H9 (cell line): ENCODE measurements around the gene BOD1L1. TPM values are rescaled to one million over a fixed set of nuclear protein-coding genes. Genes with fewer than 3 reads are reported as not detected.

Experiments
- DNase-seq: peaks from one replicate; pipeline ENCODE4 v3.0.0-alpha.2; 2017
- H2AFZ ChIP-seq: one replicate; pipeline ENCODE4 v1.6.1; 2013; ENCODE audit warnings: mild to moderate bottlenecking, low read length, control low read depth, moderate library complexity
- H2AK5ac ChIP-seq: 2 replicates; pipeline ENCODE4 v1.6.1; 2013; ENCODE audit warnings: low read length, control low read depth, mixed read lengths; ENCODE audit not compliant: insufficient read length
- H2BK120ac ChIP-seq: one replicate; pipeline ENCODE4 v1.6.1; 2013; ENCODE audit warnings: low read depth, mild to moderate bottlenecking, low read length, control low read depth, inconsistent platforms; ENCODE audit not compliant: poor library complexity, severe bottlenecking
- H2BK12ac ChIP-seq: 2 replicates; pipeline ENCODE4 v1.6.1; 2013; ENCODE audit warnings: low read length, control low read depth, mixed read lengths, low read depth; ENCODE audit not compliant: insufficient read length
- H2BK15ac ChIP-seq: 2 replicates; pipeline ENCODE4 v1.6.1; 2013; ENCODE audit warnings: low read depth, low read length, control low read depth
- H2BK20ac ChIP-seq: one replicate; pipeline ENCODE4 v1.6.1; 2013; ENCODE audit warnings: low read depth, mild to moderate bottlenecking, low read length, control low read depth, inconsistent platforms; ENCODE audit not compliant: poor library complexity, severe bottlenecking
- H2BK5ac ChIP-seq: 2 replicates; pipeline ENCODE4 v1.6.1; 2013; ENCODE audit warnings: low read length, control low read depth, mixed read lengths; ENCODE audit not compliant: insufficient read length
- H3K14ac ChIP-seq: 2 replicates; pipeline ENCODE4 v1.6.1; 2013; ENCODE audit warnings: low read length, control low read depth; ENCODE audit not compliant: insufficient read depth
- H3K18ac ChIP-seq: 2 replicates; pipeline ENCODE4 v1.6.1; 2013; ENCODE audit warnings: low read depth, mild to moderate bottlenecking, mixed read lengths, low read length, control low read depth; ENCODE audit not compliant: insufficient read length
- H3K23ac ChIP-seq: 2 replicates; pipeline ENCODE4 v1.6.1; 2013; ENCODE audit warnings: low read length, control low read depth, mixed read lengths, low read depth; ENCODE audit not compliant: insufficient read length
- H3K23me2 ChIP-seq: 2 replicates; pipeline ENCODE4 v1.6.1; 2013; ENCODE audit warnings: low read depth, mild to moderate bottlenecking, mixed read lengths, low read length, control low read depth; ENCODE audit not compliant: insufficient read length, poor library complexity, severe bottlenecking
- H3K27ac ChIP-seq: 2 replicates; pipeline ENCODE4 v1.5.1; 2013; ENCODE audit warnings: low read length, control low read depth, mixed read lengths, low read depth; ENCODE audit not compliant: insufficient read length
- H3K27me3 ChIP-seq: 2 replicates; pipeline ENCODE4 v1.6.1; 2013; ENCODE audit warnings: low read length, control low read depth, inconsistent platforms; ENCODE audit not compliant: insufficient read depth
- H3K4ac ChIP-seq: 2 replicates; pipeline ENCODE4 v1.6.1; 2013; ENCODE audit warnings: low read depth, mild to moderate bottlenecking, control low read depth, inconsistent platforms, low read length, moderate library complexity
- H3K4me1 ChIP-seq: 2 replicates; pipeline ENCODE4 v1.6.1; 2013; ENCODE audit warnings: low read length, control low read depth, inconsistent platforms; ENCODE audit not compliant: insufficient read depth
- H3K4me2 ChIP-seq: 2 replicates; pipeline ENCODE4 v1.6.1; 2013; ENCODE audit warnings: low read length, control low read depth, mixed read lengths; ENCODE audit not compliant: insufficient read length, insufficient read depth
- H3K56ac ChIP-seq: 2 replicates; pipeline ENCODE4 v1.6.1; 2013; ENCODE audit warnings: low read depth, mild to moderate bottlenecking, mixed read lengths, low read length, control low read depth; ENCODE audit not compliant: insufficient read length
- H3K79me1 ChIP-seq: 2 replicates; pipeline ENCODE4 v1.6.1; 2013; ENCODE audit warnings: low read depth, mild to moderate bottlenecking, moderate library complexity, low read length, control low read depth, inconsistent platforms; ENCODE audit not compliant: insufficient read depth, poor library complexity, severe bottlenecking
- H3K79me2 ChIP-seq: 2 replicates; pipeline ENCODE4 v1.6.1; 2013; ENCODE audit warnings: low read length, control low read depth, inconsistent platforms; ENCODE audit not compliant: insufficient read depth
- H3K9ac ChIP-seq: 2 replicates; pipeline ENCODE4 v1.6.1; 2013; ENCODE audit warnings: low read length, control low read depth, mixed read lengths; ENCODE audit not compliant: insufficient read length; ENCODE audit errors: extremely low read depth
- H3K9me3 ChIP-seq: one replicate; pipeline ENCODE4 v1.6.1; 2013; ENCODE audit warnings: low read depth, low read length, inconsistent platforms; ENCODE audit not compliant: control insufficient read depth
- H3T11ph ChIP-seq: one replicate; pipeline ENCODE4 v1.6.1; 2013; ENCODE audit warnings: mild to moderate bottlenecking, low read length, control low read depth, inconsistent platforms
- H4K20me1 ChIP-seq: one replicate; pipeline ENCODE4 v1.6.1; 2013; ENCODE audit not compliant: control insufficient read depth, insufficient read length, insufficient read depth
- H4K5ac ChIP-seq: 2 replicates; pipeline ENCODE4 v1.6.1; 2013; ENCODE audit warnings: low read depth, mild to moderate bottlenecking, mixed read lengths, low read length, control low read depth; ENCODE audit not compliant: insufficient read length
- H4K8ac ChIP-seq: replicated peaks from 2 replicates; pipeline ENCODE4 v1.6.1; 2013; ENCODE audit warnings: low read length, control low read depth, mixed read lengths, low read depth; ENCODE audit not compliant: insufficient read length
- H4K91ac ChIP-seq: 2 replicates; pipeline ENCODE4 v1.6.1; 2013; ENCODE audit warnings: low read depth, mild to moderate bottlenecking, moderate library complexity, mixed read lengths, low read length, control low read depth; ENCODE audit not compliant: insufficient read length
- H3K27ac Mint-ChIP-seq, 3 experiments: 2 replicates in 2 of 3; 3 replicates in 1 of 3; pipeline ENCODE4 v1.8.0; 2020 to 2021; ENCODE audit warnings: mixed read lengths in 3 of 3, mild to moderate bottlenecking in 1 of 3, moderate library complexity in 1 of 3
- H3K27me3 Mint-ChIP-seq: 2 replicates; pipeline ENCODE4 v1.8.0; 2021; ENCODE audit warnings: low read depth, mild to moderate bottlenecking, moderate library complexity, mixed read lengths
- H3K36me3 Mint-ChIP-seq, 3 experiments: 2 replicates in 2 of 3; 3 replicates in 1 of 3; pipeline ENCODE4 v1.8.0; 2020 to 2021; ENCODE audit warnings: low read depth in 3 of 3, mixed read lengths in 3 of 3; ENCODE audit not compliant: insufficient read depth in 1 of 3
- H3K4me1 Mint-ChIP-seq, 2 experiments: 2 replicates each; pipeline ENCODE4 v1.8.0; 2020; ENCODE audit warnings: mixed read lengths in 2 of 2
- H3K4me3 Mint-ChIP-seq, 2 experiments: 2 replicates in 1 of 2; 3 replicates in 1 of 2; pipeline ENCODE4 v1.8.0; 2020 to 2021; ENCODE audit warnings: mild to moderate bottlenecking in 2 of 2, mixed read lengths in 2 of 2, moderate library complexity in 1 of 2
- H3K9me3 Mint-ChIP-seq, 2 experiments: 2 replicates in 1 of 2; 3 replicates in 1 of 2; pipeline ENCODE4 v1.8.0; 2020; ENCODE audit warnings: mild to moderate bottlenecking in 2 of 2, mixed read lengths in 2 of 2, moderate library complexity in 1 of 2
- CTCF ChIP-seq: fragments of 200-600 bp; sonication (generic); conservative IDR thresholded peaks from 3 replicates; pipeline ENCODE4 v1.8.0; 2021; ENCODE audit warnings: antibody characterized with exemption, mild to moderate bottlenecking
- WGBS: extraction: QIAGEN DNeasy Blood & Tissue Kit; methylation state at CpG from one replicate; pipeline ENCODE4 v1.1.7; 2013; ENCODE audit warnings: missing lambda C conversion rate, low lambda C conversion rate, mixed read lengths; ENCODE audit not compliant: insufficient read length; ENCODE audit errors: extremely low coverage; 5-methylcytosine and 5-hydroxymethylcytosine counted together
- total RNA-seq: library from RNA; stranded (reverse); gene quantifications from 2 replicates; pipeline ENCODE4 v1.2.1, GENCODE V29; 2021

Gene BOD1L1
- total RNA-seq, 1 experiment from 2014 or later = 37.8 TPM

GRCh38 chr4:13641084-13641483 lies 13.6 kb upstream of the BOD1L1 start:
- Histone ChIP-seq H3K27me3 (no peaks in the 10 kb centered on the region), H3K9me3 (no peaks in the 10 kb centered on the region), H4K20me1 (no peaks in the 10 kb centered on the region), H3K14ac (no peak overlapping the region), H2BK12ac (no peak overlapping the region), H3K56ac (no peak overlapping the region), H3K9ac (no peak overlapping the region), H3K4ac (no peak overlapping the region), H3K4me1 (peaks cover 11% of the 10 kb centered on the region), H2AK5ac (no peak overlapping the region), H2BK20ac (no peak overlapping the region), H3T11ph (no peak overlapping the region), H2BK5ac (no peak overlapping the region), H4K91ac (no peak overlapping the region), H3K18ac (no peak overlapping the region), H2AFZ (no peak overlapping the region), H2BK15ac (no peak overlapping the region), H2BK120ac (no peak overlapping the region), H3K27ac (no peak overlapping the region), H3K4me2 (no peak overlapping the region), H3K23ac (no peak overlapping the region), H3K79me2 (no peaks in the 10 kb centered on the region), H3K79me1 (no peaks in the 10 kb centered on the region), H3K23me2 (no peaks in the 10 kb centered on the region), H4K5ac (no peak overlapping the region), H4K8ac (no peak overlapping the region)
- Mint-ChIP-seq H3K27ac (no peak overlapping the region; a peak in 1 of 7 replicates), H3K9me3 (no peaks in the 10 kb centered on the region), H3K4me3 (no peak overlapping the region), H3K27me3 (peaks cover 1% of the 10 kb centered on the region; the same call in 1 of the 2 replicates), H3K4me1 (peaks cover 34 to 35% of the 10 kb centered on the region in 2 experiments), H3K36me3 (no peaks in the 10 kb centered on the region)
- TF ChIP-seq CTCF = no peak
- no CpG with 5 or more reads among the region's 6 CpGs for WGBS
- DNase-seq = no peak
